Activated CD4-positive, alpha-beta T cell treated with anti-CD3 and anti-CD28 coated beads, Interleukin-2, amount 50 U/mL, for 24 hours (primary cell): Measurements from ENCODE around the gene BBS9.

Experiments
- DNase-seq, 2 donors: peaks; one replicate each; pipeline ENCODE4 v3.0.0-alpha.2; 2020; ENCODE audit warnings: low read depth in 1 of 2, low spot score in 1 of 2

Gene BBS9

GRCh38 chr7:33590916-33591315 is 461.6 kb downstream of the BBS9 start:
- DNase-seq, result no peak

DNA sequence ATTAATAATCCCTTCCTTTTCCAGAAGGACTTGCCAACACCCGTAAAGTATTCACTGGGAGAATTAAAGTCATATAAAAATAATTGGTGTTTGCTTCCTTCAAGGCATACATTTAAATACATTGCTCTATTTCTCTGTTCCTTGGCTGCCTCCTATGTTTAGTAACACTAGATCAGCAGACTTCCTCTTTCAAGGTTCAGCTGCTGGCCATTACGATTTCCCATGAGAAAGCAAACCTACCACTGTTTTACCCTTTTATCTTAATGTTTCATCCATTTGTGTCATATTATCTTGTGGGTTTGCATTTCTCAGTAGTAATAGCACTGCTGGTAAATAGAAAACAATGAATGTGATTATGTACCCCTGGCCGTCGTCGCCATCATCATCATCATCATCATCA is 462.1 kb downstream of the BBS9 start:
- no peak for DNase-seq

- DNase-seq, result no peak
These were observed 463.4 kb downstream of the BBS9 start for GRCh38 chr7:33592718-33593117.

DNA sequence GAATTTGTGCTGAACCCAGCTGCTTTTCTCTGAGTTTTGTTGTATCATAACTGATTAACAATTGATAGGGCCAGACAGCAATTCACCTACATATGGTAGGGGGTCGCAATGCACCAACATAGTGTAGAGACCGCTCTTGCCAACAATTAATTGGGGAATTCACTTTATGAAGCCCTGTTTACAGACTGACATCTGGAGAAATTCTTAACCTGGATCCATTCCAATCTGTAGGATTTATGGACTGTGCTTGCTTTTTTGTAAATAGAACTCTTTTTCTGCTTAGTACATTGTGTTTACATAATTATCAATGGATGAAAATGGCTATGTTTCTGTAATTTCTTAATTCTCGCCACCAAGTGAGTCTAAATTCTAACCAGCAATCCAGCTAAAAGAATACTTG is 464.2 kb downstream of the BBS9 start:
- no peak for DNase-seq

GRCh38 chr7:33596686-33597085 is 467.3 kb downstream of the BBS9 start:
- no peak for DNase-seq

- DNase-seq, result no peak
These were observed 467.8 kb downstream of the BBS9 start for GRCh38 chr7:33597181-33597580.

- DNase-seq, result no peak
These were observed 471.7 kb downstream of the BBS9 start for GRCh38 chr7:33601101-33601500.

- DNase-seq, result no peak
These were observed 472.5 kb downstream of the BBS9 start for GRCh38 chr7:33601884-33602283.

- DNase-seq, result no peak
These were observed 474.7 kb downstream of the BBS9 start for GRCh38 chr7:33604056-33604455.

DNA sequence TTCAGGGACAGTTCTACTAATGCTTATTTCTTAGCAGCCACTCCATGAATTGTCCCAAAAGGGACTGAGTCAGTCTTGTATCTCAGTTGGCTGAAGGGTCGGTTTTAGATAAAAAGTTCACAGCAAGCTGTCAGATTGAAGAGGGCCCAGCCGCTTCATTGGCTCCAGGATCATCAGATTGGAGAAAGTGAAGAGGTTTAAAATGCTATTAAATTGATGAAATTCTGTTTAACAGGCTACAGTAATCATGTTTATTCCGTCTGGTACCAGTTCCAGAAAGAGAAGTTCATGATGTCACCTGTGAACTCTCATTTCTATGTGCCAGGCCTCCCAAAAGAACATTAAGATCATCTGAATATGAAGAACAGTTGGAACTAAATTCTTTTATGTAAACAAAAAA is 481.6 kb downstream of the BBS9 start:
- no peak for DNase-seq

DNA sequence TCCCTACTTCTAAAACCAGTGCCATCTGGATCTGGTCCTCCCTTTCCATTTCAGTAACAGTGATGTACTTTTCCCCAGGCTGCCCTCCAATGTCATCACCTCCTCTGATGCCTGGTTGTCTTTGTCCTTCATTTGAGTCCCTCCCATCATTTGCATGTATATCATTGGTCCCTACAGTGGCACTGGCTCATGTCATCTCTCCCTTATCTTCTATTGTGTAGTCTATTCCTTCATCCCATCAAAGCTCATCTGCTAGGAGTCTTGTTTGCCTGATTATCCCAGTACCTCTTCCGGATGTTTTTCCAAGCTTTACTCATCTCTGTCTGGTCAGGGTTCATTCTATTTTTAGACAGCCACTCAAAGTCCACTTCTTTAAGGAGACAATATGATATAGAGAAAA is 483.1 kb downstream of the BBS9 start:
- DNase-seq, result no peak

- DNase-seq, result no peak
These were observed 485.2 kb downstream of the BBS9 start for GRCh38 chr7:33614357-33615117.

DNA sequence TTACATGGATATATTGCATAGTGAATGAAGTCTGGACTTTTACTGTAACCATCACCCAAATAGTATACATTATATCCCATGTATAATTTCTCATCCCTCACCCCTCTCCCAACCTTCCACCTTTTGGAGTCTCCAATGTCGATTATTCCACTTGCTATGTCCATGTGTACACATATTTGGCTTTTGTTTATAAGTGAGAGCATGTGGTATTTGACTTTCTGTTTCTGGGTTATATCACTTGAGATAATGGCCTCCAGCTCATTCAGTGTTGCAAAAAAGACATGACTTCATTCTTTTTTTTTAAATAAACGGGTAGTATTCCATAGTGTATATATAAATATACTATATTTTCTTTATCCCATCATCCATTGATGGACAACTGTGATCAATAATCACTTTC is 487.4 kb downstream of the BBS9 start:
- DNase-seq, result no peak

DNA sequence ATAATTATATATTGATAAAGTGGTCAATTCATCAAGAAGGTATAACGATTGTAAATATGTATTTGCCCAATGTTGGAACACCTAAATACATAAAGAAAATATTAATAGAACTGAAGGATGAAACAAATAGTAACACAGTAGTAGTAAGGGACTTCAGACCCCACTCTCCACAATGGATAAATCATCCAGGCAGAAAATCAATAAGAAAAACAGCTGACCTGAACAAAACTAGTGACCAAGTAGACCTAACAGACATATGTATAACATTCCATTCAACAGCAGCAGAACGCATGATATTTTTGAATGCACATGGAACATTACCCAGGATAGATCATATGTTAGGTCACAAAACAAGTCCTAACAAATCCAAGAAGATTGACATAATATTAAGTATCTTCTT is 489.9 kb downstream of the BBS9 start:
- no peak for DNase-seq

- no peak for DNase-seq
These were observed 493.9 kb downstream of the BBS9 start for GRCh38 chr7:33623267-33623666.

GRCh38 chr7:33624215-33624614 is 494.9 kb downstream of the BBS9 start:
- DNase-seq, result no peak

GRCh38 chr7:33626869-33627268 is 497.5 kb downstream of the BBS9 start:
- DNase-seq, result no peak

GRCh38 chr7:33627741-33628140 is 498.4 kb downstream of the BBS9 start:
- no peak for DNase-seq

GRCh38 chr7:33628894-33629293 is 499.5 kb downstream of the BBS9 start:
- no peak for DNase-seq

DNA sequence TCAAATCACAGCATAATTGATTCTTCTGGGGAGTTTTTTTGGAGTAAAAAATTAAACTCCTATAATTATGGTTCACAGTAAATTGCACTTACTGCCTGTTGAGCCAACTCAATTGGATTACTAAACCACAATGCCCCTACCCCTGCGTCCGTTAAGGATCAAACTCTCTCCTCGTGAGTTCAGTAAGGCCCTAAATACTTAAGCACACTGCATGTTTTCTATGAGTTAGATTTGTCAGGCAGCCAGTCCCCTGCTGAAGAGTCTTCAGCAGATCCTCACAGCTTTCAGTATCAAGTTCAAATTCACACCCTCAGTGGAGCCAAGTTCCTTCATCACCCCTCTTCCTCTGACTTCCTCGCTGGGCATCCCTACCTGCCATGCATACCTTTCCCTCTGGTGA is 501.0 kb downstream of the BBS9 start:
- no peak for DNase-seq

DNA sequence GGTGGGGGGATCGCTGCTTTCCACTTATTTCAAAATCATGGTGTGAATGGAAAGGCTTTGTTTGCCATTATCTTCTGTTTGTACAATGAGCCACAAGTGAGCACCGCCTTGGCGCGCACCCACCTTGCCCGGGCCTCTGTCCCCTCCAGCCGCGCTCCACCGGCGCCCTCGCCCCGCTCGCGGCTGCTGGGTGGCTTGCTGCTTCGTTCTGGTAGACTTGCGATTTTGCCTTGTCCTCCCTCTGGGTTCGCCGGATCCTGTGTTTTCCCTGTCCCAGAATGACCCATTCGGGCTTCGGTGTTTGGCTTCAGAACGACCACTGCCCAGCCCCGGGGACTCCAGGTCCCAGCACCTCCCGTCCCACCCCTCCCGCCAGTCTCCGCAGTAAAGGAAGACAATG is 503.0 kb downstream of the BBS9 start:
- no peak for DNase-seq

GRCh38 chr7:33632840-33633525 is 503.6 kb downstream of the BBS9 start:
- DNase-seq, result no peak

GRCh38 chr7:33634606-33635005 is 505.2 kb downstream of the BBS9 start:
- DNase-seq, result no peak
